SK-N-SH treated with all-trans-retinoic acid at 6 μM for 48 hours (cell line): Measurements from ENCODE around the gene ATP5F1D.

ENCODE experiments used
- ATAC-seq: fragments of 200-7000 bp; cut with Tn5 transposase; 3 replicates; pipeline ENCODE4 v1.9.1; 2020; ENCODE audit warnings: mild to moderate bottlenecking, moderate library complexity
- ARNTL ChIP-seq: fragments of 450-650 bp; formaldehyde crosslinking; IDR thresholded peaks from 2 replicates; pipeline ENCODE4 v1.5.0; 2020; ENCODE audit warnings: low read depth, mild to moderate bottlenecking, moderate library complexity, borderline replicate concordance
- BACH2 ChIP-seq: fragments of 250-450 bp; sonication (Bioruptor Pico); IDR thresholded peaks from 2 replicates; pipeline ENCODE4 v1.9.0; 2021; ENCODE audit warnings: mild to moderate bottlenecking, borderline replicate concordance
- CREB5 ChIP-seq: fragments of 250-450 bp; sonication (Bioruptor Pico); IDR thresholded peaks from 2 replicates; pipeline ENCODE4 v1.5.1; 2020; ENCODE audit warnings: low read depth, mild to moderate bottlenecking, moderate library complexity
- CSDC2 ChIP-seq: fragments of 250-450 bp; sonication (Bioruptor Pico); IDR thresholded peaks from 2 replicates; pipeline ENCODE4 v1.5.0; 2020; ENCODE audit warnings: mild to moderate bottlenecking, moderate library complexity
- ESRRG ChIP-seq: fragments of 250-450 bp; sonication (Bioruptor Pico); IDR thresholded peaks from 2 replicates; pipeline ENCODE4 v1.6.1; 2021; ENCODE audit warnings: mild to moderate bottlenecking
- GLIS3 ChIP-seq: fragments of 250-450 bp; sonication (Bioruptor Pico); IDR thresholded peaks from 2 replicates; pipeline ENCODE4 v1.5.0; 2020; ENCODE audit warnings: mild to moderate bottlenecking, moderate library complexity
- ISL1 ChIP-seq: fragments of 250-450 bp; sonication (Bioruptor Pico); IDR thresholded peaks from 2 replicates; pipeline ENCODE4 v2.1.2; 2022; ENCODE audit warnings: mild to moderate bottlenecking, moderate library complexity
- OSR1 ChIP-seq: fragments of 250-450 bp; sonication (Bioruptor Pico); IDR thresholded peaks from 2 replicates; pipeline ENCODE4 v1.8.0; 2022; ENCODE audit warnings: moderate library complexity, mild to moderate bottlenecking, inconsistent platforms
- POU6F1 ChIP-seq: fragments of 250-450 bp; sonication (Bioruptor Pico); IDR thresholded peaks from 2 replicates; pipeline ENCODE4 v1.8.0; 2021; ENCODE audit warnings: low read depth, mild to moderate bottlenecking, moderate library complexity, borderline replicate concordance
- PPARA ChIP-seq: fragments of 250-450 bp; sonication (Bioruptor Pico); IDR thresholded peaks from 2 replicates; pipeline ENCODE4 v1.5.0; 2020; ENCODE audit warnings: mild to moderate bottlenecking, borderline replicate concordance
- RARB ChIP-seq: fragments of 250-450 bp; sonication (Bioruptor Pico); IDR thresholded peaks from 2 replicates; pipeline ENCODE4 v1.8.0; 2021; ENCODE audit warnings: mild to moderate bottlenecking, moderate library complexity
- SNAI2 ChIP-seq: fragments of 250-450 bp; sonication (Bioruptor Pico); IDR thresholded peaks from 2 replicates; pipeline ENCODE4 v1.5.0; 2020; ENCODE audit warnings: mild to moderate bottlenecking, moderate library complexity
- TCF4 ChIP-seq: fragments of 250-450 bp; sonication (Bioruptor Pico); IDR thresholded peaks from 2 replicates; pipeline ENCODE4 v1.8.0; 2021; ENCODE audit warnings: mild to moderate bottlenecking, moderate library complexity, borderline replicate concordance
- TOX ChIP-seq: fragments of 250-450 bp; sonication (Bioruptor Pico); IDR thresholded peaks from 2 replicates; pipeline ENCODE4 v1.8.0; 2021; ENCODE audit warnings: mild to moderate bottlenecking, moderate library complexity, borderline replicate concordance
- TSHZ2 ChIP-seq: fragments of 250-450 bp; sonication (Bioruptor Pico); IDR thresholded peaks from 2 replicates; pipeline ENCODE4 v1.5.0; 2020; ENCODE audit warnings: mild to moderate bottlenecking, moderate library complexity
- ZFP3 ChIP-seq: fragments of 250-450 bp; sonication (Bioruptor Pico); IDR thresholded peaks from 2 replicates; pipeline ENCODE4 v1.5.0; 2020; ENCODE audit warnings: mild to moderate bottlenecking, moderate library complexity
- ZFP30 ChIP-seq: fragments of 450-650 bp; formaldehyde crosslinking; IDR thresholded peaks from 2 replicates; pipeline ENCODE4 v1.5.0; 2022; ENCODE audit warnings: mild to moderate bottlenecking, moderate library complexity
- ZNF565 ChIP-seq: fragments of 450-650 bp; formaldehyde crosslinking; conservative IDR thresholded peaks from 2 replicates; pipeline ENCODE4 v1.5.0; 2020; ENCODE audit warnings: low read depth, mild to moderate bottlenecking, moderate library complexity
- ZNF70 ChIP-seq: fragments of 450-650 bp; formaldehyde crosslinking; IDR thresholded peaks from 2 replicates; pipeline ENCODE4 v1.5.0; 2020; ENCODE audit warnings: mild to moderate bottlenecking, moderate library complexity
- ZNF8 ChIP-seq: fragments of 450-650 bp; formaldehyde crosslinking; IDR thresholded peaks from 2 replicates; pipeline ENCODE4 v1.5.0; 2020; ENCODE audit warnings: mild to moderate bottlenecking, moderate library complexity
- TF ChIP-seq, protein P1 (sequence below): fragments of 250-450 bp; sonication (Bioruptor Pico); IDR thresholded peaks from 2 replicates; pipeline ENCODE4 v1.8.0; 2020; ENCODE audit warnings: mild to moderate bottlenecking, moderate library complexity, borderline replicate concordance

ATP5F1D gene

GRCh38 chr19:1216756-1217155 lies 24.8 kb upstream of the ATP5F1D start (continued):
- TF ChIP-seq TSHZ2, result no peak
- TF ChIP-seq POU6F1 (CRISPR knock-in tag), result no peak
- no peak for TF ChIP-seq ARNTL
- no peak for TF ChIP-seq ZFP30 (CRISPR knock-in tag)
- TF ChIP-seq ZNF70 (CRISPR knock-in tag), result no peak
- TF ChIP-seq, all 23 proteins: peak for 0

- no peak for ATAC-seq
- TF ChIP-seq CSDC2 (CRISPR knock-in tag), result no peak
- no peak for TF ChIP-seq OSR1 (CRISPR knock-in tag)
- no peak for TF ChIP-seq GLIS3 (CRISPR knock-in tag)
- no peak for TF ChIP-seq ARNTL
- TF ChIP-seq ZFP30 (CRISPR knock-in tag), result no peak
- TF ChIP-seq ZNF565 (CRISPR knock-in tag), result no peak
- TF ChIP-seq RARB, result no peak
- no peak for TF ChIP-seq ZNF8
Observed at GRCh38 chr19:1217366-1217765, 24.2 kb upstream of the ATP5F1D start.

GRCh38 chr19:1218751-1219567 lies 22.6 kb upstream of the ATP5F1D start:
- no peak for ATAC-seq
- no peak for TF ChIP-seq TSHZ2

GRCh38 chr19:1219786-1220476 lies 21.6 kb upstream of the ATP5F1D start:
- no peak for ATAC-seq
- no peak for TF ChIP-seq ZNF8
- no peak for TF ChIP-seq ARNTL
- TF ChIP-seq, protein P1, sequence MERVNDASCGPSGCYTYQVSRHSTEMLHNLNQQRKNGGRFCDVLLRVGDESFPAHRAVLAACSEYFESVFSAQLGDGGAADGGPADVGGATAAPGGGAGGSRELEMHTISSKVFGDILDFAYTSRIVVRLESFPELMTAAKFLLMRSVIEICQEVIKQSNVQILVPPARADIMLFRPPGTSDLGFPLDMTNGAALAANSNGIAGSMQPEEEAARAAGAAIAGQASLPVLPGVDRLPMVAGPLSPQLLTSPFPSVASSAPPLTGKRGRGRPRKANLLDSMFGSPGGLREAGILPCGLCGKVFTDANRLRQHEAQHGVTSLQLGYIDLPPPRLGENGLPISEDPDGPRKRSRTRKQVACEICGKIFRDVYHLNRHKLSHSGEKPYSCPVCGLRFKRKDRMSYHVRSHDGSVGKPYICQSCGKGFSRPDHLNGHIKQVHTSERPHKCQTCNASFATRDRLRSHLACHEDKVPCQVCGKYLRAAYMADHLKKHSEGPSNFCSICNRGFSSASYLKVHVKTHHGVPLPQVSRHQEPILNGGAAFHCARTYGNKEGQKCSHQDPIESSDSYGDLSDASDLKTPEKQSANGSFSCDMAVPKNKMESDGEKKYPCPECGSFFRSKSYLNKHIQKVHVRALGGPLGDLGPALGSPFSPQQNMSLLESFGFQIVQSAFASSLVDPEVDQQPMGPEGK (CRISPR knock-in tag), result no peak
- no peak for TF ChIP-seq CSDC2 (CRISPR knock-in tag)
- TF ChIP-seq ZFP30 (CRISPR knock-in tag), result no peak
- no peak for TF ChIP-seq CREB5
- no peak for TF ChIP-seq ZNF70 (CRISPR knock-in tag)
- TF ChIP-seq BACH2 (CRISPR knock-in tag), result no peak
- TF ChIP-seq ZNF565 (CRISPR knock-in tag), result no peak
- no peak for TF ChIP-seq TOX
- no peak for TF ChIP-seq GLIS3 (CRISPR knock-in tag)
- TF ChIP-seq ISL1 (CRISPR knock-in tag), result no peak
- no peak for TF ChIP-seq ZFP3
- TF ChIP-seq PPARA, result no peak
- no peak for TF ChIP-seq SNAI2 (CRISPR knock-in tag)
- TF ChIP-seq RARB, result no peak
- no peak for TF ChIP-seq TSHZ2
- TF ChIP-seq ESRRG (CRISPR knock-in tag), result no peak
- TF ChIP-seq TCF4 (CRISPR knock-in tag), result no peak
